DND-41 (cell line): ENCODE measurements around the gene NBEA.

Experiments
- ATAC-seq: fragments of 200-7000 bp; cut with Tn5 transposase; 3 replicates; pipeline ENCODE4 v1.9.1; 2021; ENCODE audit warnings: low read depth; ENCODE audit not compliant: insufficient read depth
- DNase-seq: peaks from one replicate; pipeline ENCODE4 v3.0.0-alpha.2; 2020
- H2AFZ ChIP-seq: 2 replicates; pipeline ENCODE4 v1.6.0; 2012; ENCODE audit warnings: low read depth, low read length
- H3K27ac ChIP-seq: 2 replicates; pipeline ENCODE4 v1.5.1; 2012; ENCODE audit warnings: low read length, inconsistent platforms
- H3K27me3 ChIP-seq: fragments of 200-600 bp; sonication (generic); 2 replicates; pipeline ENCODE4 v1.6.0; 2012; ENCODE audit warnings: low read length, mild to moderate bottlenecking, inconsistent platforms; ENCODE audit not compliant: insufficient read depth, poor library complexity
- H3K36me3 ChIP-seq: 2 replicates; pipeline ENCODE4 v1.5.1; 2012; ENCODE audit warnings: low read length, inconsistent platforms; ENCODE audit not compliant: insufficient read depth
- H3K4me1 ChIP-seq: 2 replicates; pipeline ENCODE4 v1.5.1; 2012; ENCODE audit warnings: mild to moderate bottlenecking, low read length; ENCODE audit not compliant: insufficient read depth
- H3K4me2 ChIP-seq: 2 replicates; pipeline ENCODE4 v1.6.0; 2012; ENCODE audit warnings: mild to moderate bottlenecking, moderate library complexity, low read length, inconsistent platforms; ENCODE audit not compliant: insufficient read depth
- H3K4me3 ChIP-seq, 2 experiments: fragments of 200-600 bp in 1 of 2; shearing (Covaris generic) in 1 of 2; 2 replicates each; pipeline ENCODE4 v1.5.1; 2012 to 2016; ENCODE audit warnings: inconsistent platforms in 2 of 2, low read length in 2 of 2, mild to moderate bottlenecking in 2 of 2, low read depth in 1 of 2, moderate library complexity in 1 of 2
- H3K79me2 ChIP-seq: 2 replicates; pipeline ENCODE4 v1.6.0; 2012; ENCODE audit warnings: low read length, inconsistent platforms; ENCODE audit not compliant: insufficient read depth
- H3K9ac ChIP-seq: 2 replicates; pipeline ENCODE4 v1.6.0; 2012; ENCODE audit warnings: low read depth, mild to moderate bottlenecking, inconsistent platforms, low read length, moderate library complexity
- H3K9me3 ChIP-seq: 2 replicates; pipeline ENCODE4 v1.5.1; 2012; ENCODE audit warnings: low read length, moderate library complexity, mild to moderate bottlenecking, inconsistent platforms; ENCODE audit not compliant: insufficient read depth, severe bottlenecking
- H4K20me1 ChIP-seq: 2 replicates; pipeline ENCODE4 v1.6.0; 2012; ENCODE audit warnings: low read length; ENCODE audit not compliant: insufficient read depth
- CTCF ChIP-seq: IDR thresholded peaks from 2 replicates; pipeline ENCODE4 v1.5.1; 2012; ENCODE audit warnings: borderline replicate concordance, low read length, moderate library complexity, mild to moderate bottlenecking; ENCODE audit not compliant: poor library complexity, severe bottlenecking; ENCODE audit errors: extremely low read depth
- EZH2 ChIP-seq: IDR thresholded peaks from 3 replicates; pipeline ENCODE4 v1.6.1; 2012; ENCODE audit warnings: borderline replicate concordance, low read depth, mild to moderate bottlenecking, moderate library complexity, low read length, inconsistent platforms; ENCODE audit not compliant: severe bottlenecking

Gene NBEA

GRCh38 chr13:35127466-35127865 is 185.4 kb downstream of the NBEA start:
- no peaks in the 10 kb centered on the region for H4K20me1 ChIP-seq
- no peak for TF ChIP-seq EZH2
- no peak for TF ChIP-seq CTCF
- ATAC-seq (no peak), DNase-seq (no peak)
- no peak overlapping the region for H3K27ac ChIP-seq
- H3K9me3 ChIP-seq = no peaks in the 10 kb centered on the region
- H3K4me3 ChIP-seq = no peak overlapping the region
- no peaks in the 10 kb centered on the region for H3K79me2 ChIP-seq
- H3K4me2 ChIP-seq = no peak overlapping the region
- no peaks in the 10 kb centered on the region for H3K4me1 ChIP-seq
- no peaks in the 10 kb centered on the region for H3K27me3 ChIP-seq
- no peak overlapping the region for H3K9ac ChIP-seq
- no peak overlapping the region for H2AFZ ChIP-seq
- H3K36me3 ChIP-seq = no peaks in the 10 kb centered on the region; the same call in 1 of the 2 replicates

- H3K4me3 ChIP-seq = no peak overlapping the region
- H3K79me2 ChIP-seq = no peaks in the 10 kb centered on the region
- TF ChIP-seq EZH2 (no peak), CTCF (no peak)
- no peaks in the 10 kb centered on the region for H4K20me1 ChIP-seq
- no peaks in the 10 kb centered on the region for H3K4me1 ChIP-seq
- H3K27ac ChIP-seq = no peak overlapping the region
- ATAC-seq (no peak), DNase-seq (no peak)
- H3K27me3 ChIP-seq = no peaks in the 10 kb centered on the region
- H3K9me3 ChIP-seq = no peaks in the 10 kb centered on the region
- H3K9ac ChIP-seq = no peak overlapping the region
- no peak overlapping the region for H2AFZ ChIP-seq
- no peaks in the 10 kb centered on the region; the same call in 1 of the 2 replicates for H3K36me3 ChIP-seq
- no peak overlapping the region for H3K4me2 ChIP-seq
Observed at GRCh38 chr13:35129500-35129899, 187.4 kb downstream of the NBEA start.

- no peaks in the 10 kb centered on the region for H3K79me2 ChIP-seq
- no peaks in the 10 kb centered on the region for H3K9me3 ChIP-seq
- ATAC-seq (no peak), DNase-seq (no peak)
- H3K27me3 ChIP-seq = no peaks in the 10 kb centered on the region
- no peak overlapping the region for H3K27ac ChIP-seq
- H4K20me1 ChIP-seq = no peaks in the 10 kb centered on the region
- H2AFZ ChIP-seq = no peak overlapping the region
- H3K4me3 ChIP-seq = no peak overlapping the region
- H3K36me3 ChIP-seq = no peaks in the 10 kb centered on the region
- no peak overlapping the region for H3K4me2 ChIP-seq
- TF ChIP-seq EZH2 = no peak
- no peak for TF ChIP-seq CTCF
- no peak overlapping the region for H3K9ac ChIP-seq
- H3K4me1 ChIP-seq = no peaks in the 10 kb centered on the region
Observed at GRCh38 chr13:35131471-35131870, 189.4 kb downstream of the NBEA start.

- Histone ChIP-seq H3K9ac (no peak overlapping the region), H3K27ac (no peak overlapping the region), H2AFZ (no peak overlapping the region), H3K27me3 (no peaks in the 10 kb centered on the region), H3K36me3 (no peaks in the 10 kb centered on the region), H4K20me1 (no peaks in the 10 kb centered on the region), H3K4me2 (no peak overlapping the region), H3K79me2 (no peaks in the 10 kb centered on the region), H3K4me1 (no peaks in the 10 kb centered on the region), H3K9me3 (no peaks in the 10 kb centered on the region), H3K4me3 (no peak overlapping the region)
- DNase-seq (no peak), ATAC-seq (no peak)
- TF ChIP-seq CTCF = no peak
- no peak for TF ChIP-seq EZH2
Observed at GRCh38 chr13:35136585-35136984, 194.5 kb downstream of the NBEA start.
